GM23338 (cell line): ENCODE measurements around the gene PGAP1. TPM values are rescaled to one million over a fixed set of nuclear protein-coding genes. Genes with fewer than 3 reads are reported as not detected.

ENCODE experiments used
- ATAC-seq: fragments of 200-7000 bp; cut with Tn5 transposase; 3 replicates; pipeline ENCODE4 v1.9.1; 2020
- DNase-seq: peaks from one replicate; pipeline ENCODE4 v3.0.0-alpha.2; 2015; ENCODE audit warnings: low spot score
- H2AFZ ChIP-seq: fragments of 200-600 bp; sonication (generic); 2 replicates; pipeline ENCODE4 v1.8.0; 2016; ENCODE audit warnings: antibody characterized with exemption, mild to moderate bottlenecking, moderate library complexity
- H3F3A ChIP-seq: fragments of 200-600 bp; sonication (generic); replicated peaks from 2 replicates; pipeline ENCODE4 v1.8.0; 2017; ENCODE audit warnings: antibody characterized with exemption, mixed run types, low read depth
- H3K27ac ChIP-seq: fragments of 200-600 bp; sonication (generic); 2 replicates; pipeline ENCODE4 v1.6.1; 2016; ENCODE audit warnings: low read depth
- H3K27me3 ChIP-seq: fragments of 200-600 bp; sonication (generic); 2 replicates; pipeline ENCODE4 v1.8.0; 2016; ENCODE audit warnings: mild to moderate bottlenecking, mixed run types, moderate library complexity; ENCODE audit not compliant: insufficient read depth
- H3K36me3 ChIP-seq: fragments of 200-600 bp; sonication (generic); 2 replicates; pipeline ENCODE4 v1.8.0; 2016; ENCODE audit warnings: mild to moderate bottlenecking; ENCODE audit not compliant: insufficient read depth
- H3K4me1 ChIP-seq: fragments of 200-600 bp; sonication (generic); 2 replicates; pipeline ENCODE4 v1.8.0; 2016; ENCODE audit warnings: mild to moderate bottlenecking, moderate library complexity; ENCODE audit not compliant: insufficient read depth
- H3K4me2 ChIP-seq: fragments of 200-600 bp; sonication (generic); 2 replicates; pipeline ENCODE4 v1.7.1; 2017; ENCODE audit warnings: mixed run types
- H3K4me3 ChIP-seq: fragments of 200-600 bp; sonication (generic); 2 replicates; pipeline ENCODE4 v1.6.1; 2016; ENCODE audit warnings: mixed run types
- H3K79me2 ChIP-seq: fragments of 200-600 bp; sonication (generic); replicated peaks from 2 replicates; pipeline ENCODE4 v1.8.0; 2017; ENCODE audit warnings: mild to moderate bottlenecking; ENCODE audit not compliant: insufficient read depth
- H3K9me2 ChIP-seq: fragments of 200-600 bp; sonication (generic); 2 replicates; pipeline ENCODE4 v1.8.0; 2017; ENCODE audit not compliant: insufficient read depth
- H4K20me1 ChIP-seq: fragments of 200-600 bp; sonication (generic); replicated peaks from 2 replicates; pipeline ENCODE4 v1.8.0; 2017; ENCODE audit warnings: mild to moderate bottlenecking; ENCODE audit not compliant: insufficient read depth
- H3K27ac Mint-ChIP-seq: 2 replicates; pipeline ENCODE4 v1.8.0; 2020; ENCODE audit warnings: inconsistent platforms, mild to moderate bottlenecking, moderate library complexity, mixed read lengths
- H3K27me3 Mint-ChIP-seq: 3 replicates; pipeline ENCODE4 v1.8.0; 2022; ENCODE audit warnings: low read depth, mild to moderate bottlenecking, moderate library complexity, mixed read lengths, inconsistent platforms; ENCODE audit not compliant: insufficient read depth, poor library complexity
- H3K36me3 Mint-ChIP-seq: 3 replicates; pipeline ENCODE4 v1.8.0; 2021; ENCODE audit warnings: low read depth, mild to moderate bottlenecking, inconsistent platforms, moderate library complexity, mixed read lengths
- H3K4me1 Mint-ChIP-seq: 3 replicates; pipeline ENCODE4 v1.8.0; 2020; ENCODE audit warnings: mild to moderate bottlenecking, inconsistent platforms, mixed read lengths
- H3K4me3 Mint-ChIP-seq: 3 replicates; pipeline ENCODE4 v1.8.0; 2021; ENCODE audit warnings: moderate library complexity, mild to moderate bottlenecking, inconsistent platforms, mixed read lengths
- H3K9me3 Mint-ChIP-seq: 3 replicates; pipeline ENCODE4 v1.8.0; 2020; ENCODE audit warnings: moderate library complexity, mild to moderate bottlenecking, inconsistent platforms, mixed read lengths
- CREB1 ChIP-seq: fragments of 250-450 bp; sonication (Bioruptor Pico); IDR thresholded peaks from 2 replicates; pipeline ENCODE4 v1.5.0; 2020; ENCODE audit warnings: low read depth, mild to moderate bottlenecking, moderate library complexity
- CTCF ChIP-seq, 2 experiments: fragments of 200-600 bp in 1 of 2; sonication (generic) in 1 of 2; conservative IDR thresholded peaks; 2 replicates each; pipeline versions ENCODE4 v1.5.1 to v1.6.1; 2016 to 2017; ENCODE audit warnings: antibody characterized with exemption in 2 of 2, low read depth in 2 of 2, mild to moderate bottlenecking in 2 of 2, moderate library complexity in 1 of 2
- ETS1 ChIP-seq: IDR thresholded peaks from 2 replicates; pipeline ENCODE4 v1.6.1; 2016; ENCODE audit warnings: antibody characterized with exemption
- EZH2 ChIP-seq: fragments of 200-600 bp; sonication (generic); IDR thresholded peaks from one replicate; pipeline ENCODE4 v1.8.0; 2017; ENCODE audit warnings: antibody characterized with exemption, mild to moderate bottlenecking, low read depth; ENCODE audit not compliant: unreplicated experiment
- EZH2phosphoT487 ChIP-seq: fragments of 200-600 bp; sonication (generic); IDR thresholded peaks from one replicate; pipeline ENCODE4 v1.8.1; 2018; ENCODE audit warnings: antibody characterized with exemption; ENCODE audit not compliant: unreplicated experiment
- JUNB ChIP-seq: IDR thresholded peaks from one replicate; pipeline ENCODE4 v1.6.1; 2016; ENCODE audit warnings: antibody characterized with exemption; ENCODE audit not compliant: unreplicated experiment
- NANOG ChIP-seq: IDR thresholded peaks from 2 replicates; pipeline ENCODE4 v1.6.1; 2016; ENCODE audit warnings: antibody characterized with exemption, borderline replicate concordance
- REST ChIP-seq: IDR thresholded peaks from one replicate; pipeline ENCODE4 v1.6.1; 2018; ENCODE audit warnings: antibody characterized with exemption; ENCODE audit not compliant: unreplicated experiment
- STAT1 ChIP-seq: IDR thresholded peaks from one replicate; pipeline ENCODE4 v1.6.1; 2016; ENCODE audit warnings: antibody characterized with exemption; ENCODE audit not compliant: unreplicated experiment
- ZNF114 ChIP-seq: fragments of 250-450 bp; sonication (Bioruptor Pico); IDR thresholded peaks from 2 replicates; pipeline ENCODE4 v1.5.0; 2020; ENCODE audit warnings: mild to moderate bottlenecking, moderate library complexity
- ZNF331 ChIP-seq: fragments of 250-450 bp; sonication (Bioruptor Pico); IDR thresholded peaks from 2 replicates; pipeline ENCODE4 v1.5.0; 2020; ENCODE audit warnings: low read depth, mild to moderate bottlenecking, moderate library complexity
- ZNF462 ChIP-seq: fragments of 250-450 bp; sonication (Bioruptor Pico); IDR thresholded peaks from 2 replicates; pipeline ENCODE4 v1.5.0; 2020; ENCODE audit warnings: mild to moderate bottlenecking, moderate library complexity
- polyA plus RNA-seq: library from polyadenylated mRNA; unstranded; fragments of >200 nt; fragmentation: Nextera tagmentation; extraction: Ambion mirVana; gene quantifications from 2 replicates; pipeline ENCODE4 v1.2.1, GENCODE V29; 2016
- total RNA-seq: library from RNA; depleted of rRNA; stranded (reverse); fragments of >200 nt; shearing (Covaris generic); gene quantifications from 2 replicates; pipeline ENCODE4 v1.2.3, GENCODE V29; 2014

Gene PGAP1
- total and polyA plus RNA-seq, 2 experiments from 2014 or later = 9.8 to 26.5 TPM

- H3K36me3 Mint-ChIP-seq = no peaks in the 10 kb centered on the region
These were observed 32.8 kb upstream of the PGAP1 start for GRCh38 chr2:196959281-196959680.

More at GRCh38 chr2:196959281-196959680, 32.8 kb upstream of the PGAP1 start:
- H3F3A ChIP-seq = no peaks in the 10 kb centered on the region
- no peaks in the 10 kb centered on the region for H4K20me1 ChIP-seq
- H3K9me2 ChIP-seq = no peaks in the 10 kb centered on the region
- no peak overlapping the region for H2AFZ ChIP-seq
- no peaks in the 10 kb centered on the region for H3K27me3 ChIP-seq
- peaks cover 32% of the 10 kb centered on the region for H3K4me1 ChIP-seq
- Mint-ChIP-seq H3K4me1 (peaks cover 32% of the 10 kb centered on the region), H3K4me3 (no peak overlapping the region), H3K27me3 (peaks cover 1% of the 10 kb centered on the region), H3K9me3 (no peaks in the 10 kb centered on the region; the same call in 2 of the 3 replicates), H3K27ac (no peak overlapping the region)
- DNase-seq (no peak), ATAC-seq (no peak)
- H3K79me2 ChIP-seq = no peaks in the 10 kb centered on the region
- no peak overlapping the region for H3K4me3 ChIP-seq
- H3K36me3 ChIP-seq = no peaks in the 10 kb centered on the region
- TF ChIP-seq STAT1 (no peak), CREB1 (no peak), ZNF462 (CRISPR knock-in tag) (no peak), CTCF (conservative IDR thresholded peaks at IDR 0.05; ENCODE audit: low read depth in 2 of 2) (no peak), REST (no peak), ZNF331 (CRISPR knock-in tag) (no peak), ETS1 (no peak), NANOG (no peak), EZH2 (no peak), EZH2phosphoT487 (no peak), ZNF114 (CRISPR knock-in tag) (no peak), JUNB (no peak)
- no peak overlapping the region for H3K27ac ChIP-seq
- H3K4me2 ChIP-seq = no peak overlapping the region
